ENCODE data around the gene CERKL.

The CERKL gene

GRCh38 chr2:181682795-181683517, 26.1 kb upstream of the CERKL start:
- no peaks in the 10 kb centered on the region for H3K36me3 Mint-ChIP-seq (ENCODE audit: low read depth)
- no peak for TF ChIP-seq CTCF (IDR thresholded peaks at IDR 0.05)
- peaks cover 42% of the 10 kb centered on the region for H3K4me1 Mint-ChIP-seq
- H3K27me3 Mint-ChIP-seq (ENCODE audit: low read depth, poor library complexity) = peaks cover 100% of the 10 kb centered on the region
- peak; percentile 13 for DNase-seq
- no peak overlapping the region for H3K27ac Mint-ChIP-seq
- H3K9me3 Mint-ChIP-seq = peaks cover 7% of the 10 kb centered on the region
- H3K4me3 Mint-ChIP-seq = peak overlapping the region; percentile 82

- no peaks in the 10 kb centered on the region for H3K36me3 Mint-ChIP-seq (ENCODE audit: low read depth)
- H3K9me3 Mint-ChIP-seq = peaks cover 7% of the 10 kb centered on the region
- H3K4me3 Mint-ChIP-seq = peak overlapping the region; percentile 82
- peaks cover 99% of the 10 kb centered on the region for H3K27me3 Mint-ChIP-seq (ENCODE audit: low read depth, poor library complexity)
- no peak overlapping the region for H3K27ac Mint-ChIP-seq
- no peak for DNase-seq
- peaks cover 42% of the 10 kb centered on the region for H3K4me1 Mint-ChIP-seq
- TF ChIP-seq CTCF (IDR thresholded peaks at IDR 0.05) = no peak
Measured at GRCh38 chr2:181682026-181682789, 25.3 kb upstream of the CERKL start.

GRCh38 chr2:181680937-181681811, 24.3 kb upstream of the CERKL start:
- no peak for TF ChIP-seq CTCF (IDR thresholded peaks at IDR 0.05)
- DNase-seq = no peak
- no peak overlapping the region for H3K27ac Mint-ChIP-seq
- H3K4me1 Mint-ChIP-seq = peaks cover 42% of the 10 kb centered on the region
- no peaks in the 10 kb centered on the region for H3K36me3 Mint-ChIP-seq (ENCODE audit: low read depth)
- H3K9me3 Mint-ChIP-seq = peaks cover 7% of the 10 kb centered on the region
- H3K27me3 Mint-ChIP-seq (ENCODE audit: low read depth, poor library complexity) = peaks cover 98% of the 10 kb centered on the region
- H3K4me3 Mint-ChIP-seq = peak overlapping the region; percentile 82

- H3K4me1 Mint-ChIP-seq = peaks cover 42% of the 10 kb centered on the region
- no peak for TF ChIP-seq CTCF (IDR thresholded peaks at IDR 0.05)
- peaks cover 7% of the 10 kb centered on the region for H3K9me3 Mint-ChIP-seq
- peak; percentile 52 for DNase-seq
- peak within 1 kb of the TSS; percentile 82 for H3K4me3 Mint-ChIP-seq
- no peaks in the 10 kb centered on the region for H3K36me3 Mint-ChIP-seq (ENCODE audit: low read depth)
- no peak within 1 kb of the TSS for H3K27ac Mint-ChIP-seq
- H3K27me3 Mint-ChIP-seq (ENCODE audit: low read depth, poor library complexity) = peaks cover 98% of the 10 kb centered on the region
Measured at GRCh38 chr2:181680055-181680936, 23.4 kb upstream of the CERKL start, which contains the start of gene NEUROD1. Gene NEUROD1, minus strand, starts transcription at chr2:181680517. Its CDS starts 1,657 bp downstream, at chr2:181678860.

- Mint-ChIP-seq H3K4me3 (no peak overlapping the region), H3K4me1 (peaks cover 36% of the 10 kb centered on the region), H3K36me3 (ENCODE audit: low read depth) (no peaks in the 10 kb centered on the region), H3K9me3 (peaks cover 7% of the 10 kb centered on the region), H3K27me3 (ENCODE audit: low read depth, poor library complexity) (peaks cover 98% of the 10 kb centered on the region), H3K27ac (no peak overlapping the region)
- peak; percentile 17 for DNase-seq
- TF ChIP-seq CTCF (IDR thresholded peaks at IDR 0.05) = no peak
Measured at GRCh38 chr2:181679544-181679979, 22.7 kb upstream of the CERKL start.

Data from nephron progenitor cell (in vitro differentiated cells).